ENCODE results near the gene COX10.

The COX10 gene

GRCh38 chr17:14086189-14086588 lies 16.9 kb downstream of the COX10 start:
- peaks cover 0 to 13% (median under 1%) of the 10 kb centered on the region in 4 experiments for H3K36me3 ChIP-seq (ENCODE audit: control insufficient read depth in 4 of 4, insufficient read depth in 4 of 4, low read length in 3 of 4)
- ChIA-PET CTCF (no interaction called here), POLR2A (no interaction called here)
- no peaks in the 10 kb centered on the region for H3K27me3 ChIP-seq (replicated peaks in 2 of 5; ENCODE audit: control insufficient read depth in 4 of 5, insufficient read depth in 5 of 5, low read length in 4 of 5)
- peaks cover 0 to 5% (median 0%) of the 10 kb centered on the region in 4 experiments for H3K4me1 ChIP-seq (ENCODE audit: control extremely low read depth in 1 of 4, control insufficient read depth in 4 of 4, insufficient read depth in 4 of 4, low read length in 3 of 4)
- H3K9me3 ChIP-seq (ENCODE audit: control extremely low read depth in 1 of 5, control insufficient read depth in 4 of 5, insufficient read depth in 2 of 5, low read depth in 1 of 5, low read length in 4 of 5) = no peaks in the 10 kb centered on the region
- H3K4me3 ChIP-seq (ENCODE audit: control insufficient read depth in 1 of 7, extremely low read depth in 1 of 7, insufficient read depth in 4 of 7, low read depth in 2 of 7, low read length in 6 of 7) = no peak overlapping the region
- H3K27ac ChIP-seq (ENCODE audit: insufficient read depth in 1 of 2, low read depth in 1 of 2, low read length in 2 of 2, poor library complexity in 1 of 2, severe bottlenecking in 2 of 2) = no peak overlapping the region
- no CpG with 5 or more reads among the region's 2 CpGs for WGBS (ENCODE audit: insufficient coverage)
- DNase-seq = no peak

GRCh38 chr17:14089179-14089578 lies 19.9 kb downstream of the COX10 start:
- peaks cover 0 to 8% (median 0%) of the 10 kb centered on the region in 4 experiments for H3K4me1 ChIP-seq (ENCODE audit: control extremely low read depth in 1 of 4, control insufficient read depth in 4 of 4, insufficient read depth in 4 of 4, low read length in 3 of 4)
- DNase-seq = no peak
- H3K9me3 ChIP-seq (ENCODE audit: control extremely low read depth in 1 of 5, control insufficient read depth in 4 of 5, insufficient read depth in 2 of 5, low read depth in 1 of 5, low read length in 4 of 5) = no peaks in the 10 kb centered on the region
- H3K27me3 ChIP-seq (replicated peaks in 2 of 5; ENCODE audit: control insufficient read depth in 4 of 5, insufficient read depth in 5 of 5, low read length in 4 of 5) = no peaks in the 10 kb centered on the region
- ChIA-PET CTCF (no interaction called here), POLR2A (no interaction called here)
- no peak overlapping the region for H3K4me3 ChIP-seq (ENCODE audit: control insufficient read depth in 1 of 7, extremely low read depth in 1 of 7, insufficient read depth in 4 of 7, low read depth in 2 of 7, low read length in 6 of 7)
- H3K36me3 ChIP-seq (ENCODE audit: control insufficient read depth in 4 of 4, insufficient read depth in 4 of 4, low read length in 3 of 4) = peaks cover 0 to 1% (median 0%) of the 10 kb centered on the region in 4 experiments
- 100% methylated on average over 1 of the region's 1 CpG for WGBS (ENCODE audit: insufficient coverage)
- no peak overlapping the region for H3K27ac ChIP-seq (ENCODE audit: insufficient read depth in 1 of 2, low read depth in 1 of 2, low read length in 2 of 2, poor library complexity in 1 of 2, severe bottlenecking in 2 of 2)

- no peaks in the 10 kb centered on the region for H3K27me3 ChIP-seq (replicated peaks in 2 of 5; ENCODE audit: control insufficient read depth in 4 of 5, insufficient read depth in 5 of 5, low read length in 4 of 5)
- H3K36me3 ChIP-seq (ENCODE audit: control insufficient read depth in 4 of 4, insufficient read depth in 4 of 4, low read length in 3 of 4) = peaks cover 0 to 4% (median 2%) of the 10 kb centered on the region in 4 experiments
- WGBS (ENCODE audit: insufficient coverage) = 78% methylated on average over 4 of the region's 4 CpGs
- H3K9me3 ChIP-seq (ENCODE audit: control extremely low read depth in 1 of 5, control insufficient read depth in 4 of 5, insufficient read depth in 2 of 5, low read depth in 1 of 5, low read length in 4 of 5) = no peaks in the 10 kb centered on the region
- no peak overlapping the region for H3K4me3 ChIP-seq (ENCODE audit: control insufficient read depth in 1 of 7, extremely low read depth in 1 of 7, insufficient read depth in 4 of 7, low read depth in 2 of 7, low read length in 6 of 7)
- ChIA-PET POLR2A (no interaction called here), CTCF (interaction anchor here (1.3 to 1.5 kb wide), 2 partner anchors 11 to 13 kb away, joined by 3 to 5 read pairs; no protein-coding TSS in a partner anchor)
- DNase-seq = no peak
- peaks cover 0 to 8% (median 0%) of the 10 kb centered on the region in 4 experiments for H3K4me1 ChIP-seq (ENCODE audit: control extremely low read depth in 1 of 4, control insufficient read depth in 4 of 4, insufficient read depth in 4 of 4, low read length in 3 of 4)
- H3K27ac ChIP-seq (ENCODE audit: insufficient read depth in 1 of 2, low read depth in 1 of 2, low read length in 2 of 2, poor library complexity in 1 of 2, severe bottlenecking in 2 of 2) = no peak overlapping the region
Observed at GRCh38 chr17:14091367-14091766, 22.1 kb downstream of the COX10 start.

GRCh38 chr17:14092808-14093207 lies 23.5 kb downstream of the COX10 start:
- H3K27ac ChIP-seq (ENCODE audit: insufficient read depth in 1 of 2, low read depth in 1 of 2, low read length in 2 of 2, poor library complexity in 1 of 2, severe bottlenecking in 2 of 2) = no peak overlapping the region
- peaks cover 0 to 7% (median 0%) of the 10 kb centered on the region in 4 experiments for H3K4me1 ChIP-seq (ENCODE audit: control extremely low read depth in 1 of 4, control insufficient read depth in 4 of 4, insufficient read depth in 4 of 4, low read length in 3 of 4)
- POLR2A ChIA-PET = no interaction called here
- no CpG with 5 or more reads among the region's 1 CpG for WGBS (ENCODE audit: insufficient coverage)
- H3K36me3 ChIP-seq (ENCODE audit: control insufficient read depth in 4 of 4, insufficient read depth in 4 of 4, low read length in 3 of 4) = peaks cover 0 to 4% (median 2%) of the 10 kb centered on the region in 4 experiments
- no peak overlapping the region for H3K4me3 ChIP-seq (ENCODE audit: control insufficient read depth in 1 of 7, extremely low read depth in 1 of 7, insufficient read depth in 4 of 7, low read depth in 2 of 7, low read length in 6 of 7)
- no peaks in the 10 kb centered on the region for H3K9me3 ChIP-seq (ENCODE audit: control extremely low read depth in 1 of 5, control insufficient read depth in 4 of 5, insufficient read depth in 2 of 5, low read depth in 1 of 5, low read length in 4 of 5)
- H3K27me3 ChIP-seq (replicated peaks in 2 of 5; ENCODE audit: control insufficient read depth in 4 of 5, insufficient read depth in 5 of 5, low read length in 4 of 5) = no peaks in the 10 kb centered on the region
- CTCF ChIA-PET = no interaction called here
- DNase-seq = no peak

GRCh38 chr17:14094676-14095601 lies 25.6 kb downstream of the COX10 start:
- Histone ChIP-seq H3K9me3 (ENCODE audit: control extremely low read depth in 1 of 5, control insufficient read depth in 4 of 5, insufficient read depth in 2 of 5, low read depth in 1 of 5, low read length in 4 of 5) (no peaks in the 10 kb centered on the region), H3K4me3 (ENCODE audit: control insufficient read depth in 1 of 7, extremely low read depth in 1 of 7, insufficient read depth in 4 of 7, low read depth in 2 of 7, low read length in 6 of 7) (no peak overlapping the region), H3K4me1 (ENCODE audit: control extremely low read depth in 1 of 4, control insufficient read depth in 4 of 4, insufficient read depth in 4 of 4, low read length in 3 of 4) (peaks cover 0 to 4% (median 0%) of the 10 kb centered on the region in 4 experiments), H3K27ac (ENCODE audit: insufficient read depth in 1 of 2, low read depth in 1 of 2, low read length in 2 of 2, poor library complexity in 1 of 2, severe bottlenecking in 2 of 2) (no peak overlapping the region), H3K27me3 (replicated peaks in 2 of 5; ENCODE audit: control insufficient read depth in 4 of 5, insufficient read depth in 5 of 5, low read length in 4 of 5) (no peaks in the 10 kb centered on the region), H3K36me3 (ENCODE audit: control insufficient read depth in 4 of 4, insufficient read depth in 4 of 4, low read length in 3 of 4) (peaks cover 0 to 4% (median 2%) of the 10 kb centered on the region in 4 experiments)
- DNase-seq = no peak
- ChIA-PET POLR2A (no interaction called here), CTCF (interaction anchor here (0.9 kb wide), 1 partner anchor 17 kb away, joined by 4 read pairs; no protein-coding TSS in a partner anchor)
- 98% methylated on average over 7 of the region's 7 CpGs for WGBS (ENCODE audit: insufficient coverage)

GRCh38 chr17:14095631-14096030 lies 26.3 kb downstream of the COX10 start:
- no peak overlapping the region for H3K4me3 ChIP-seq (ENCODE audit: control insufficient read depth in 1 of 7, extremely low read depth in 1 of 7, insufficient read depth in 4 of 7, low read depth in 2 of 7, low read length in 6 of 7)
- peaks cover 0 to 4% (median 2%) of the 10 kb centered on the region in 4 experiments for H3K36me3 ChIP-seq (ENCODE audit: control insufficient read depth in 4 of 4, insufficient read depth in 4 of 4, low read length in 3 of 4)
- DNase-seq = no peak
- 100% methylated on average over 3 of the region's 3 CpGs for WGBS (ENCODE audit: insufficient coverage)
- H3K27me3 ChIP-seq (replicated peaks in 2 of 5; ENCODE audit: control insufficient read depth in 4 of 5, insufficient read depth in 5 of 5, low read length in 4 of 5) = no peaks in the 10 kb centered on the region
- peaks cover 0 to 4% (median 0%) of the 10 kb centered on the region in 4 experiments for H3K4me1 ChIP-seq (ENCODE audit: control extremely low read depth in 1 of 4, control insufficient read depth in 4 of 4, insufficient read depth in 4 of 4, low read length in 3 of 4)
- no peak overlapping the region for H3K27ac ChIP-seq (ENCODE audit: insufficient read depth in 1 of 2, low read depth in 1 of 2, low read length in 2 of 2, poor library complexity in 1 of 2, severe bottlenecking in 2 of 2)
- CTCF ChIA-PET = no interaction called here
- no peaks in the 10 kb centered on the region for H3K9me3 ChIP-seq (ENCODE audit: control extremely low read depth in 1 of 5, control insufficient read depth in 4 of 5, insufficient read depth in 2 of 5, low read depth in 1 of 5, low read length in 4 of 5)
- POLR2A ChIA-PET = no interaction called here

GRCh38 chr17:14098246-14098645 lies 28.9 kb downstream of the COX10 start:
- no peaks in the 10 kb centered on the region for H3K4me1 ChIP-seq (ENCODE audit: control extremely low read depth in 1 of 4, control insufficient read depth in 4 of 4, insufficient read depth in 4 of 4, low read length in 3 of 4)
- no peaks in the 10 kb centered on the region for H3K27me3 ChIP-seq (replicated peaks in 2 of 5; ENCODE audit: control insufficient read depth in 4 of 5, insufficient read depth in 5 of 5, low read length in 4 of 5)
- H3K36me3 ChIP-seq (ENCODE audit: control insufficient read depth in 4 of 4, insufficient read depth in 4 of 4, low read length in 3 of 4) = peaks cover 0 to 9% (median 5%) of the 10 kb centered on the region in 4 experiments
- WGBS (ENCODE audit: insufficient coverage) = 95% methylated on average over 3 of the region's 3 CpGs
- DNase-seq = no peak
- CTCF ChIA-PET = no interaction called here
- no peaks in the 10 kb centered on the region for H3K9me3 ChIP-seq (ENCODE audit: control extremely low read depth in 1 of 5, control insufficient read depth in 4 of 5, insufficient read depth in 2 of 5, low read depth in 1 of 5, low read length in 4 of 5)
- POLR2A ChIA-PET = no interaction called here
- H3K4me3 ChIP-seq (ENCODE audit: control insufficient read depth in 1 of 7, extremely low read depth in 1 of 7, insufficient read depth in 4 of 7, low read depth in 2 of 7, low read length in 6 of 7) = no peak overlapping the region
- H3K27ac ChIP-seq (ENCODE audit: insufficient read depth in 1 of 2, low read depth in 1 of 2, low read length in 2 of 2, poor library complexity in 1 of 2, severe bottlenecking in 2 of 2) = no peak overlapping the region

Data from common myeloid progenitor, CD34-positive (primary cell).